HEK293 (cell line): ENCODE measurements around the gene ADAMTSL3.

Source experiments
- CTCF ChIA-PET: fragments of 350-600 bp; formaldehyde crosslinking; extraction: SDS; loops from one replicate; lab custom pipeline; 2021; ENCODE audit warnings: antibody characterized with exemption; lab: Yijun Ruan, JAX
- POLR2A ChIA-PET: fragments of 300-600 bp; formaldehyde crosslinking; extraction: SDS; loops from one replicate; lab custom pipeline; 2020; ENCODE audit warnings: antibody characterized with exemption, inconsistent platforms; lab: Yijun Ruan, JAX
- H3K27ac ChIP-seq: fragments of 200-500 bp; sonication (Bioruptor generic); 2 replicates; pipeline ENCODE4 v1.5.1; 2014; ENCODE audit warnings: low read depth, low read length, control low read depth, inconsistent platforms; ENCODE audit errors: extremely low read depth
- H3K36me3 ChIP-seq, 2 experiments: fragments of 200-500 bp in 1 of 2; sonication (Bioruptor generic) in 1 of 2; 1 replicate in 1 of 2; 2 replicates in 1 of 2; pipeline ENCODE4 v1.5.1; 2014 to 2017; ENCODE audit warnings: inconsistent platforms in 2 of 2, low read length in 2 of 2; ENCODE audit not compliant: control insufficient read depth in 2 of 2, insufficient read depth in 1 of 2
- H3K4me1 ChIP-seq: fragments of 200-500 bp; sonication (Bioruptor generic); 2 replicates; pipeline ENCODE4 v1.5.1; 2014; ENCODE audit warnings: mild to moderate bottlenecking, low read length, inconsistent platforms; ENCODE audit not compliant: control insufficient read depth, insufficient read depth
- H3K4me3 ChIP-seq: 2 replicates; pipeline ENCODE4 v1.5.1; 2011; ENCODE audit warnings: low read depth, mild to moderate bottlenecking, control low read depth, low read length, moderate library complexity
- H3K9me3 ChIP-seq: fragments of 200-500 bp; sonication (Bioruptor generic); 2 replicates; pipeline ENCODE4 v1.5.1; 2014; ENCODE audit warnings: low read depth, low read length, inconsistent platforms; ENCODE audit not compliant: control insufficient read depth, insufficient read depth
- GLIS2 ChIP-seq: fragments of 450-650 bp; formaldehyde crosslinking; IDR thresholded peaks from 2 replicates; pipeline ENCODE4 v1.5.1; 2016; ENCODE audit warnings: missing biosample characterization, missing genetic modification characterization
- HOXD13 ChIP-seq: sonication (generic); formaldehyde crosslinking; IDR thresholded peaks from 2 replicates; pipeline ENCODE4 v1.8.0; 2022; ENCODE audit warnings: missing genetic modification reagents, borderline replicate concordance
- KLF1 ChIP-seq: fragments of 450-650 bp; formaldehyde crosslinking; IDR thresholded peaks from 2 replicates; pipeline ENCODE4 v1.5.1; 2016; ENCODE audit warnings: missing biosample characterization, missing genetic modification characterization
- KLF7 ChIP-seq: fragments of 450-650 bp; formaldehyde crosslinking; IDR thresholded peaks from 2 replicates; pipeline ENCODE4 v1.5.1; 2016; ENCODE audit warnings: missing biosample characterization, missing genetic modification characterization, borderline replicate concordance
- OSR2 ChIP-seq: fragments of 450-650 bp; formaldehyde crosslinking; IDR thresholded peaks from 2 replicates; pipeline ENCODE4 v1.5.1; 2016; ENCODE audit warnings: missing biosample characterization, missing genetic modification characterization
- ZBTB20 ChIP-seq: fragments of 450-650 bp; formaldehyde crosslinking; IDR thresholded peaks from 2 replicates; pipeline ENCODE4 v1.5.1; 2016; ENCODE audit warnings: missing biosample characterization, missing genetic modification characterization
- ZBTB26 ChIP-seq: fragments of 450-650 bp; formaldehyde crosslinking; optimal IDR thresholded peaks from 2 replicates; pipeline ENCODE3; 2016; ENCODE audit warnings: missing biosample characterization, mild to moderate bottlenecking, missing genetic modification characterization
- ZBTB8A ChIP-seq: fragments of 450-650 bp; formaldehyde crosslinking; IDR thresholded peaks from 2 replicates; pipeline ENCODE4 v1.5.1; 2016; ENCODE audit warnings: missing biosample characterization, missing genetic modification characterization
- ZNF112 ChIP-seq: fragments of 450-650 bp; formaldehyde crosslinking; IDR thresholded peaks from 2 replicates; pipeline ENCODE4 v1.5.0; 2017; ENCODE audit warnings: missing biosample characterization, missing genetic modification characterization
- ZNF16 ChIP-seq: fragments of 450-650 bp; formaldehyde crosslinking; IDR thresholded peaks from 2 replicates; pipeline ENCODE4 v1.5.1; 2016; ENCODE audit warnings: low read depth, missing biosample characterization, missing genetic modification characterization
- ZNF18 ChIP-seq: fragments of 450-650 bp; formaldehyde crosslinking; IDR thresholded peaks from 2 replicates; pipeline ENCODE4 v1.5.1; 2016; ENCODE audit warnings: missing biosample characterization, missing genetic modification characterization
- ZNF24 ChIP-seq: fragments of 450-650 bp; formaldehyde crosslinking; IDR thresholded peaks from 2 replicates; pipeline ENCODE4 v1.5.1; 2016; ENCODE audit warnings: missing biosample characterization, missing genetic modification characterization
- ZNF274 ChIP-seq, 2 experiments: fragments of 200-500 bp in 1 of 2; fragments of 450-650 bp in 1 of 2; sonication (Bioruptor generic) in 1 of 2; formaldehyde crosslinking in 1 of 2; IDR thresholded peaks; 2 replicates each; pipeline versions ENCODE4 v1.5.1 to v1.6.1; 2014 to 2016; ENCODE audit warnings: borderline replicate concordance in 1 of 2, inconsistent platforms in 1 of 2, low read length in 1 of 2, missing biosample characterization in 1 of 2, missing genetic modification characterization in 1 of 2
- ZNF335 ChIP-seq: fragments of 450-650 bp; formaldehyde crosslinking; conservative IDR thresholded peaks from 2 replicates; pipeline ENCODE4 v1.5.1; 2016; ENCODE audit warnings: missing biosample characterization, missing genetic modification characterization
- ZNF473 ChIP-seq: fragments of 450-650 bp; formaldehyde crosslinking; IDR thresholded peaks from 2 replicates; pipeline ENCODE4 v1.5.1; 2017; ENCODE audit warnings: missing biosample characterization, missing genetic modification characterization
- ZNF488 ChIP-seq: fragments of 450-650 bp; formaldehyde crosslinking; IDR thresholded peaks from 2 replicates; pipeline ENCODE4 v1.5.1; 2016; ENCODE audit warnings: missing biosample characterization, missing genetic modification characterization
- ZNF664 ChIP-seq: fragments of 450-650 bp; formaldehyde crosslinking; IDR thresholded peaks from 2 replicates; pipeline ENCODE4 v1.5.1; 2016; ENCODE audit warnings: missing biosample characterization, missing genetic modification characterization
- ZNF701 ChIP-seq: fragments of 450-650 bp; formaldehyde crosslinking; IDR thresholded peaks from 2 replicates; pipeline ENCODE4 v1.5.1; 2016; ENCODE audit warnings: missing biosample characterization, missing genetic modification characterization
- ZNF768 ChIP-seq: fragments of 450-650 bp; formaldehyde crosslinking; IDR thresholded peaks from 2 replicates; pipeline ENCODE4 v1.5.1; 2018; ENCODE audit warnings: missing biosample characterization, mild to moderate bottlenecking, missing genetic modification characterization
- ZNF777 ChIP-seq: fragments of 450-650 bp; formaldehyde crosslinking; IDR thresholded peaks from 2 replicates; pipeline ENCODE4 v1.5.1; 2017; ENCODE audit warnings: missing biosample characterization, missing genetic modification characterization, borderline replicate concordance
- ZNF792 ChIP-seq: fragments of 450-650 bp; formaldehyde crosslinking; IDR thresholded peaks from 2 replicates; pipeline ENCODE4 v1.5.1; 2016; ENCODE audit warnings: missing biosample characterization, missing genetic modification characterization

Gene ADAMTSL3

GRCh38 chr15:83653288-83653638, 660 bp upstream of the ADAMTSL3 start:
- Histone ChIP-seq H3K27ac (no peak overlapping the region), H3K9me3 (no peaks in the 10 kb centered on the region), H3K4me3 (0 out of 2 replicates have a peak overlapping the region, but pooled peaks have one; percentile 6), H3K36me3 (no peaks in the 10 kb centered on the region), H3K4me1 (peaks cover 3% of the 10 kb centered on the region; the same call in 1 of the 2 replicates)
- ChIA-PET CTCF (interaction anchor here (0.6 to 1.3 kb wide), 2 partner anchors 53 to 381 kb away, joined by 3 to 4 read pairs; no protein-coding TSS in a partner anchor), POLR2A (no interaction called here)
- TF ChIP-seq ZBTB20 (tag by site-specific recombination) (peak; percentile 23; the same call in 1 of the 2 replicates), KLF1 (tag by site-specific recombination) (no peak), ZNF274 (IDR thresholded peaks at IDR 0.05; ENCODE audit: low read length) (no peak), ZNF274 (tag by site-specific recombination; IDR thresholded peaks at IDR 0.05; ENCODE audit: borderline replicate concordance) (no peak), ZNF335 (peak; percentile 28)

GRCh38 chr15:83654379-83655236, 685 bp downstream of the ADAMTSL3 start:
- no peaks in the 10 kb centered on the region for H3K9me3 ChIP-seq
- H3K4me1 ChIP-seq, result peaks cover 3% of the 10 kb centered on the region; the same call in 1 of the 2 replicates
- no peak overlapping the region for H3K27ac ChIP-seq
- no peaks in the 10 kb centered on the region for H3K36me3 ChIP-seq
- H3K4me3 ChIP-seq, result peak overlapping the region; percentile 39
- POLR2A ChIA-PET, result no interaction called here
- CTCF ChIA-PET, result interaction anchor here (0.8 to 1.1 kb wide), 2 partner anchors 208 to 219 kb away, joined by 3 read pairs; partner anchors contain the start of gene SH3GL3
- TF ChIP-seq ZNF664 (tag by site-specific recombination), result no peak
- peak; percentile 1 for TF ChIP-seq ZBTB26 (tag by site-specific recombination)
- TF ChIP-seq GLIS2 (tag by site-specific recombination), result no peak
- no peak for TF ChIP-seq ZNF488 (tag by site-specific recombination)
- TF ChIP-seq ZBTB8A (tag by site-specific recombination), result peak; percentile 11; the same call in 1 of the 2 replicates
- peak; percentile 56 for TF ChIP-seq ZBTB20 (tag by site-specific recombination)

GRCh38 chr15:83655237-83655616, 1.3 kb downstream of the ADAMTSL3 start:
- Histone ChIP-seq H3K9me3 (no peaks in the 10 kb centered on the region), H3K27ac (no peak overlapping the region), H3K4me1 (peaks cover 3% of the 10 kb centered on the region; the same call in 1 of the 2 replicates), H3K36me3 (no peaks in the 10 kb centered on the region), H3K4me3 (no peak overlapping the region)
- TF ChIP-seq ZNF768 (peak; percentile 46; the same call in 1 of the 2 replicates), ZNF701 (no peak)
- POLR2A ChIA-PET, result no interaction called here
- CTCF ChIA-PET, result interaction anchor here (0.8 to 1.1 kb wide), 2 partner anchors 208 to 219 kb away, joined by 3 read pairs; partner anchors contain the start of gene SH3GL3

- Histone ChIP-seq H3K27ac (no peak overlapping the region), H3K4me3 (no peak overlapping the region), H3K36me3 (no peaks in the 10 kb centered on the region), H3K4me1 (peaks cover 3% of the 10 kb centered on the region; the same call in 1 of the 2 replicates), H3K9me3 (no peaks in the 10 kb centered on the region)
- CTCF ChIA-PET, result interaction anchor here (2.4 to 2.6 kb wide), 2 partner anchors 181 to 378 kb away, joined by 9 to 11 read pairs; no protein-coding TSS in a partner anchor
- POLR2A ChIA-PET, result interaction anchor here (0.6 kb wide), 1 partner anchor 366 kb away, joined by 3 read pairs; no protein-coding TSS in a partner anchor
- no peak for TF ChIP-seq ZNF473 (tag by site-specific recombination)
- TF ChIP-seq KLF7, result no peak
- TF ChIP-seq ZBTB26 (tag by site-specific recombination), result no peak
- no peak for TF ChIP-seq HOXD13 (CRISPR knock-in tag)
- TF ChIP-seq ZNF777 (tag by site-specific recombination), result no peak
- TF ChIP-seq ZNF16, result no peak
- TF ChIP-seq OSR2 (tag by site-specific recombination), result no peak
- TF ChIP-seq ZNF18 (tag by site-specific recombination), result no peak
- TF ChIP-seq ZNF24 (tag by site-specific recombination), result no peak
- TF ChIP-seq ZNF112 (tag by site-specific recombination), result no peak
- TF ChIP-seq ZNF792 (tag by site-specific recombination), result no peak
Measured at GRCh38 chr15:83656192-83656591, 2.3 kb downstream of the ADAMTSL3 start.
